SK-N-SH (cell line): ENCODE data around the gene ITGA8.
"Not testable (repeated sequence)": the region's sequence is repeated elsewhere in the genome, so short reads cannot be mapped to it uniquely, and the experiment has no call there.

Experiments
- EP300 ChIP-seq, 2 experiments: IDR thresholded peaks; 2 replicates each; pipeline versions ENCODE4 v1.4.0 to v1.6.1; 2012; ENCODE audit warnings: borderline replicate concordance in 1 of 2, low read depth in 1 of 2, low read length in 1 of 2
- FOXM1 ChIP-seq: IDR thresholded peaks from 2 replicates; pipeline ENCODE4 v1.4.0; 2012; ENCODE audit warnings: low read depth, mild to moderate bottlenecking
- POLR2AphosphoS5 ChIP-seq: IDR thresholded peaks from 2 replicates; pipeline ENCODE4 v1.6.1; 2012; ENCODE audit warnings: low read depth, low read length
- RCOR1 ChIP-seq: fragments of 150-350 bp; IDR thresholded peaks from 2 replicates; pipeline ENCODE4 v1.6.1; 2017; ENCODE audit warnings: antibody characterized with exemption, low read length
- RFX5 ChIP-seq: IDR thresholded peaks from 2 replicates; pipeline ENCODE4 v1.6.1; 2012; ENCODE audit warnings: mild to moderate bottlenecking, improper control_type of control experiment, low read length
- SIN3A ChIP-seq: IDR thresholded peaks from 2 replicates; pipeline ENCODE4 v1.6.1; 2012; ENCODE audit warnings: low read depth, mild to moderate bottlenecking, low read length, moderate library complexity, borderline replicate concordance
- TCF12 ChIP-seq: IDR thresholded peaks from 2 replicates; pipeline ENCODE4 v1.4.0; 2012
- YY1 ChIP-seq: IDR thresholded peaks from 2 replicates; pipeline ENCODE4 v1.4.0; 2012; ENCODE audit warnings: low read depth, mild to moderate bottlenecking
- TF ChIP-seq, protein P1 (sequence below): fragments of 200-600 bp; sonication (generic); IDR thresholded peaks from 2 replicates; pipeline ENCODE4 v1.6.1; 2017; ENCODE audit warnings: antibody characterized with exemption, mild to moderate bottlenecking, moderate library complexity
- TF ChIP-seq, protein P2 (sequence below): IDR thresholded peaks from 2 replicates; pipeline ENCODE4 v1.6.1; 2012; ENCODE audit warnings: mild to moderate bottlenecking, low read depth, low read length, moderate library complexity
- TF ChIP-seq, protein P3 (sequence below): IDR thresholded peaks from 2 replicates; pipeline ENCODE4 v1.4.0; 2012; ENCODE audit warnings: low read depth, borderline replicate concordance
- TF ChIP-seq, protein P4 (sequence below): IDR thresholded peaks from 2 replicates; pipeline ENCODE4 v1.4.0; 2012; ENCODE audit warnings: low read depth

DNA sequence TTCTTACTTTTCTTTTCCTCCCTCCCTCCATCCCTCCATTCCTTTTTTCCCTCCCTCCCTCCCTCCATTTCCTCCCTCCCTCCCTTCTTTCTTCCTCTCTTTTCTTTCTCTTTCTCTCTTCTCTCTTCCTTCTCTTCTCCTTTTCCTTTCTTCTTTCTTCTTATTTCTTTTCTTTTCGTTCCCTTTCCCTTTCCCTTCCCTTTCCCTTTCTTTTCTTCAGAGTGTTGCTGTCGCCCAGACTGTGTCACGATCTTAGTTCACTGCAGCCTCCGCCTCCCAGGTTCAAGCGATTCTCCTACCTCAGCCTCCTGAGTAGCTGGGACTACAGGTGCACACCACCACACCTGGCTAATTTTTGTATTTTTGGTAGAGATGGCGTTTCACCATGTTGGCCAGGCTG, 42.5 kb upstream of the ITGA8 start:
- TF ChIP-seq, protein P1, sequence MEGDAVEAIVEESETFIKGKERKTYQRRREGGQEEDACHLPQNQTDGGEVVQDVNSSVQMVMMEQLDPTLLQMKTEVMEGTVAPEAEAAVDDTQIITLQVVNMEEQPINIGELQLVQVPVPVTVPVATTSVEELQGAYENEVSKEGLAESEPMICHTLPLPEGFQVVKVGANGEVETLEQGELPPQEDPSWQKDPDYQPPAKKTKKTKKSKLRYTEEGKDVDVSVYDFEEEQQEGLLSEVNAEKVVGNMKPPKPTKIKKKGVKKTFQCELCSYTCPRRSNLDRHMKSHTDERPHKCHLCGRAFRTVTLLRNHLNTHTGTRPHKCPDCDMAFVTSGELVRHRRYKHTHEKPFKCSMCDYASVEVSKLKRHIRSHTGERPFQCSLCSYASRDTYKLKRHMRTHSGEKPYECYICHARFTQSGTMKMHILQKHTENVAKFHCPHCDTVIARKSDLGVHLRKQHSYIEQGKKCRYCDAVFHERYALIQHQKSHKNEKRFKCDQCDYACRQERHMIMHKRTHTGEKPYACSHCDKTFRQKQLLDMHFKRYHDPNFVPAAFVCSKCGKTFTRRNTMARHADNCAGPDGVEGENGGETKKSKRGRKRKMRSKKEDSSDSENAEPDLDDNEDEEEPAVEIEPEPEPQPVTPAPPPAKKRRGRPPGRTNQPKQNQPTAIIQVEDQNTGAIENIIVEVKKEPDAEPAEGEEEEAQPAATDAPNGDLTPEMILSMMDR = not testable (repeated sequence)
- not testable (repeated sequence) for TF ChIP-seq POLR2AphosphoS5; YY1; RFX5; SIN3A; FOXM1; RCOR1; EP300 (IDR thresholded peaks at IDR 0.05; ENCODE audit: borderline replicate concordance in 1 of 2, low read depth in 1 of 2, low read length in 1 of 2); TCF12
- TF ChIP-seq, protein P2, sequence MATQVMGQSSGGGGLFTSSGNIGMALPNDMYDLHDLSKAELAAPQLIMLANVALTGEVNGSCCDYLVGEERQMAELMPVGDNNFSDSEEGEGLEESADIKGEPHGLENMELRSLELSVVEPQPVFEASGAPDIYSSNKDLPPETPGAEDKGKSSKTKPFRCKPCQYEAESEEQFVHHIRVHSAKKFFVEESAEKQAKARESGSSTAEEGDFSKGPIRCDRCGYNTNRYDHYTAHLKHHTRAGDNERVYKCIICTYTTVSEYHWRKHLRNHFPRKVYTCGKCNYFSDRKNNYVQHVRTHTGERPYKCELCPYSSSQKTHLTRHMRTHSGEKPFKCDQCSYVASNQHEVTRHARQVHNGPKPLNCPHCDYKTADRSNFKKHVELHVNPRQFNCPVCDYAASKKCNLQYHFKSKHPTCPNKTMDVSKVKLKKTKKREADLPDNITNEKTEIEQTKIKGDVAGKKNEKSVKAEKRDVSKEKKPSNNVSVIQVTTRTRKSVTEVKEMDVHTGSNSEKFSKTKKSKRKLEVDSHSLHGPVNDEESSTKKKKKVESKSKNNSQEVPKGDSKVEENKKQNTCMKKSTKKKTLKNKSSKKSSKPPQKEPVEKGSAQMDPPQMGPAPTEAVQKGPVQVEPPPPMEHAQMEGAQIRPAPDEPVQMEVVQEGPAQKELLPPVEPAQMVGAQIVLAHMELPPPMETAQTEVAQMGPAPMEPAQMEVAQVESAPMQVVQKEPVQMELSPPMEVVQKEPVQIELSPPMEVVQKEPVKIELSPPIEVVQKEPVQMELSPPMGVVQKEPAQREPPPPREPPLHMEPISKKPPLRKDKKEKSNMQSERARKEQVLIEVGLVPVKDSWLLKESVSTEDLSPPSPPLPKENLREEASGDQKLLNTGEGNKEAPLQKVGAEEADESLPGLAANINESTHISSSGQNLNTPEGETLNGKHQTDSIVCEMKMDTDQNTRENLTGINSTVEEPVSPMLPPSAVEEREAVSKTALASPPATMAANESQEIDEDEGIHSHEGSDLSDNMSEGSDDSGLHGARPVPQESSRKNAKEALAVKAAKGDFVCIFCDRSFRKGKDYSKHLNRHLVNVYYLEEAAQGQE = not testable (repeated sequence)
- TF ChIP-seq, protein P3, sequence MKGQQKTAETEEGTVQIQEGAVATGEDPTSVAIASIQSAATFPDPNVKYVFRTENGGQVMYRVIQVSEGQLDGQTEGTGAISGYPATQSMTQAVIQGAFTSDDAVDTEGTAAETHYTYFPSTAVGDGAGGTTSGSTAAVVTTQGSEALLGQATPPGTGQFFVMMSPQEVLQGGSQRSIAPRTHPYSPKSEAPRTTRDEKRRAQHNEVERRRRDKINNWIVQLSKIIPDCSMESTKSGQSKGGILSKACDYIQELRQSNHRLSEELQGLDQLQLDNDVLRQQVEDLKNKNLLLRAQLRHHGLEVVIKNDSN = not testable (repeated sequence)
- TF ChIP-seq, protein P4, sequence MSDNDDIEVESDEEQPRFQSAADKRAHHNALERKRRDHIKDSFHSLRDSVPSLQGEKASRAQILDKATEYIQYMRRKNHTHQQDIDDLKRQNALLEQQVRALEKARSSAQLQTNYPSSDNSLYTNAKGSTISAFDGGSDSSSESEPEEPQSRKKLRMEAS = not testable (repeated sequence)
